Measurements from ENCODE around the gene GRIA1.

GRIA1 gene

GRCh38 chr5:153543959-153544470 is 53.5 kb downstream of the GRIA1 start:
- in situ Hi-C loops (cut with HindIII; ENCODE audit: low sequenced_read_pairs): no loop called here

DNA sequence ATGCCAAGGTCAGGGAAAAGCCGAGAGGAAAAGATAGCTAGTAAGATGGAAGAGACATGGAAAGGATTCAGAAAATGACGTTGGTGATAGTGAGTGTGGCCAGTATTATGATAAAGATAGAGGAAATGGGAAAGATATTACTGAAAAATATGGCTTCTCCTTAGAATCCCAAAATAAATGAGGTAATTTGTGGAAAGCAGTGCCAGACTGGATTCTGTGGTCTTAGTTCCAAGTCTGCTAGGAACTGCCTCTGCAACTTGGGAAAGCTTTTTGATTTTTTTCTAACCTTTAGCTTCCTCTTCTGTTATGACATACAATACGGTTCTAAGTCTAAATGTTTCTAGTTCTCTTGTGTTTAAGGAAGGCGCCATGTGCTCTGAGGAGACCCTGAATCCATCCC is 54.2 kb downstream of the GRIA1 start:
- in situ Hi-C loops (cut with HindIII; ENCODE audit: low sequenced_read_pairs): no loop called here

- in situ Hi-C loops (cut with HindIII; ENCODE audit: low sequenced_read_pairs): no loop called here
These were observed 56.1 kb downstream of the GRIA1 start for GRCh38 chr5:153546566-153546965.

DNA sequence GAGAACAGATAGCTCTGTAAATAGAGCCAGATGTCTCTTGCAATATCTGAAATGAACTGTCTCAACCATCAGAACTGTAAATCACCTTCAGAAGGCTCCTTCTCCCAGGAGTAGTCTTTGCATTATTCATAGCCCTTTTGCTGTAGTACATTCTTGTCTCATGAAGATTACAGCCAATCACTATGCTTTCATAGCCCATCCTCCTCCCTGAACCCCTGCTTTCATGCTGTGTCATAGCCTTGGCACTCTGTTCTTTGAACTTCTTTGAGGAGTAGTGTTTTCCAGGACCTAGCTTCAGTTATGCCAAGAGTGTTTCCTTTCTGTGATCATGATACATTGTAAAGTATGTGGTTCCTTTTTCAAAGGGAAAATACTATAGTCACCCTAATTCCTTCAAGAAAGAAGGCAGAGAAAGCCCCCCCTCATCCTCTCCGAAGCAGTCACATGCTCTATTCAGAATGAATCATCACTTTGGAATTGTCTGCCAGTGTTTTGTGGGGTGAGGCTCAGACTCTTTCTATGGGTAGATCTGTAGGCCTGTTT is 61.1 kb downstream of the GRIA1 start:
- in situ Hi-C loops (cut with HindIII; ENCODE audit: low sequenced_read_pairs): no loop called here

DNA sequence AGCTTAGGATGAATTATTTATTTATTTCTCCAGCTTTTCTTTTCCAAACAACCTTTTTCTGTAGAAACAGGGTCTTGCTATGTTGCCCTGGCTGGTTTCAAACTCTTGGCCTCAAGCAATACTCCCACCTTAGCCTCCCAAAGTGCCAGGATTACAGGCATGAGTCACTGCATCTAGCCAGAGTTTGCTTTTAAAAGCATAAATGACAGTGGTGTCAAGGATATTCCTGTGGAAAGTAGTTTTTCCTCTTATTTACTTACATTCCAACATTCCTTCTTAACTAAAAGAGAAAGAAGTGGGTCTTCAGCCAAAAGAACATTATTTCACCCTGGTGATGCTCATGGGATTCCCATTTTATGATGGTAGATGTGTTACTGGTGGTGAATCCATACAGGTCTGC is 62.4 kb downstream of the GRIA1 start:
- in situ Hi-C loops (cut with HindIII; ENCODE audit: low sequenced_read_pairs): no loop called here

DNA sequence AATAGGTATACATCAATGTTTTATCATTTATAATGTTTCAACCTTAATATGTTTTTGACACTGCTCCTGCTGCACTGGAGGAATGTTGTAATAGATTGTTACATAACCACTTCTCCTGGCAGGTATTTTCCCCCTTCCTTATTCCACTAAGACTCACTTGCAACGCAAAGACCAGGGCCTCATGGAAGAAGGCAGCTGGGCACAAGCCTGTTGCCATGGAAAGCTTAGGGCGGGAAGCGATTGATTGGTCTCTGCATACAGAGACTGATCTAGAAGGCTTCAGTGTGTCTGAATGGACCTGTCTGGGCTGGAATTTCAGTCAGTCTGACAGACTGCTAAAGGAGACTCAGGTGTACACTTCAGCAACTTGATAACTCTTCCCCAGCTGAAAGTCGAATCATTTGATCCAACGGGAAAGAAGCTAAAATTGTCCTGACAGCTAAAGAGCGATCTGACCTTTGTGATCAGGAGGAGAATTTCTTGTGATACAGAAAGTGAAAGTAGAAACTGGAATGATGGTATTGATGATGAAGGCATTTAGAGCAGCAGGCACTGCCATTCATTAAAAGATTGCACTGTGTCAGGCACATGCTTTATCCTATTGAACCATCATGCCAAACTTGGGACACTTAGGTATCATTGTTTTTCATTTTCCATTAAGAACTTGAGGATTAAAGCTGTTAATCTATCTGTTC is 65.1 kb downstream of the GRIA1 start:
- in situ Hi-C loops (cut with HindIII; ENCODE audit: low sequenced_read_pairs): no loop called here

- in situ Hi-C loops (cut with HindIII; ENCODE audit: low sequenced_read_pairs): no loop called here
These were observed 68.5 kb downstream of the GRIA1 start for GRCh38 chr5:153558957-153559356.

- in situ Hi-C loops (cut with HindIII; ENCODE audit: low sequenced_read_pairs): no loop called here
These were observed 69.5 kb downstream of the GRIA1 start for GRCh38 chr5:153559926-153560325.

DNA sequence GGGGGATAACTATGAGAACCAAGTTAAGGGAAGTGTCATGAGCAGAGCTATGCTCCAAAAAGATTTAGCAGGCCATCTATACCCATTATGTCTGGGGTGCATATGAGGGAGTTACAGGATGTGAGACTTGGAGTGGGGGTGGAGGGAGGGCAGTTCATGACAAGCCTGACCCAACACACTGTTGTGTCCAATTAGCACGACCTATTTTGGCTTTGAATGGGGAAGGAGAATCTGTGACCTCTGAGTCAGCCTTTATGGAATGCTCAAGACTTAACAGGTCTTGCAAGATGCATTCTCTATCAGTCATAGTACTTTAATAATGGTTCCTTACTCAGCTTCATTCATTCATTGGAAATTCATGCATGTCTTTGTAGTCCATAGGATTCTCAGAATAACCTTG is 71.7 kb downstream of the GRIA1 start:
- in situ Hi-C loops (cut with HindIII; ENCODE audit: low sequenced_read_pairs): no loop called here

DNA sequence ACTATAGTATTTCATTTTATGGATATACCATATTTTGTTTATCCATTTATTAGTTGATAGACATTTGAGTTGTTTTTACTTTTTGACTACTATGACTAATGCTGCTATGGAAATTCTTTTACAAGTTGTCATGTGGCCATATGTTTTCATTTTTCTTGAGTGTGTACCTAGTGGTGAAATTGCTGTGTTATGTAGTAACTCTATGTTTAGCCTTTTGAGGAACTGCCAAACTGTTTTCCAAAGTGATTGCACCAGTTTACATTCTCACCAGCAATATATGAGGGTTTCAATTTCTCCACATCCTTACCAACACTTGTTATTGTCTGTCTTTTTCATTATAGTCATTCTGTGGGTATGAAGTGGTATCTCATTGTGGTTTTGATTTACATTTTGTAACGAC is 75.4 kb downstream of the GRIA1 start:
- in situ Hi-C loops (cut with HindIII; ENCODE audit: low sequenced_read_pairs): no loop called here

DNA sequence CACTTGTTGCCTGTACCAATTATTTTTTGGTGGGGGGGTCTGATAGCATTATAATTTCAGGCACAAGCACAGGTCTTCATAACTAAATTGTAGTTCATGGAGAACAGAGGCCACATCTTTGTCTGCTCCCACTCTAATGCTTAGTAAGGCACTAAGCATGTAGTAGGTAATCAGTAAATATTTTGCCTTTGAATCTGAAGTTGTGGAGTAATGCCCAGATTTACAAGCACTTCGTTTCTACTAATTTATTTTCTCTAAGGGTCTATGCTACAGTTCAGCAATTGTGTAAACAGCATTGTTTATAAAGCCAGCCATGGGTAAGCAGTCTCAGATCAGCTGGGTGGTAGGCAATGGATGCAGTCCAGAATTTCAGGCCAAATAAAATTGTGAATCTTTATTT is 78.6 kb downstream of the GRIA1 start:
- in situ Hi-C loops (cut with HindIII; ENCODE audit: low sequenced_read_pairs): no loop called here

GRCh38 chr5:153571162-153571561 is 80.7 kb downstream of the GRIA1 start:
- in situ Hi-C loops (cut with HindIII; ENCODE audit: low sequenced_read_pairs): no loop called here

DNA sequence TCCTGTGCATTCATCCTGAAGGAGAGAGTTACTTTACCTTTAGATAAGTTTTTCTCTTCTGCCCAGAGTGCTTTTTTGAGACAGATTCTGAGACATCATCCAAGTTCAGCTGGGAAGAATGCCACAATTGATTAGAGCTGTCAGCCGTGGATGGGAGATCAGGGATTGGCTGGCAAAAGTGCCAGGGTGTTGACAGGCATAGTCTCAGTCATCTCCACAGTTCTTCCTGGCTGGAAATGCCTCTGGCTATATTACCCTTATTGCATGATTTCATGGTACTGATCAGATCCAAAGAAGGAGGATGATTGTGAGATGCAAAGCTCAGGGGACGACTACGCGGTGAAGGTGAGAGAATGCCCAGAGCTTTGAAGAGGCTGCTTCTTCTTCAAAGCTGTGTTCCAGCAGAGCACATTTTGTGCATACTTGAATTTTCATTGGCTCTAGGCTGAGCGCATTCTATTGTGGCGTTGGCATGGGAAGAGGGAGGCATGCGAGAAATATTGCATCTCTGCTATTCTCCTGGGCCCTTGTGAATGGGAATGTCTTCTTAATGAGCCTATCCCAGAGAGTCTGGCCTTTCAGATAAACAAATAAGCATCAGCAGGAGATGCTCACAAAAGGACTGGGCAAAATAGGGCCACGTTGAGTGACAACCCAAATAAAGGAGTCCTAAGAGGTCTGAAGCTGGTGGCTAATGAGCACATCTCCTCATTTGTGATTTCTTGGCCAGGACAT is 82.1 kb downstream of the GRIA1 start:
- in situ Hi-C loops (cut with HindIII; ENCODE audit: low sequenced_read_pairs): no loop called here

DNA sequence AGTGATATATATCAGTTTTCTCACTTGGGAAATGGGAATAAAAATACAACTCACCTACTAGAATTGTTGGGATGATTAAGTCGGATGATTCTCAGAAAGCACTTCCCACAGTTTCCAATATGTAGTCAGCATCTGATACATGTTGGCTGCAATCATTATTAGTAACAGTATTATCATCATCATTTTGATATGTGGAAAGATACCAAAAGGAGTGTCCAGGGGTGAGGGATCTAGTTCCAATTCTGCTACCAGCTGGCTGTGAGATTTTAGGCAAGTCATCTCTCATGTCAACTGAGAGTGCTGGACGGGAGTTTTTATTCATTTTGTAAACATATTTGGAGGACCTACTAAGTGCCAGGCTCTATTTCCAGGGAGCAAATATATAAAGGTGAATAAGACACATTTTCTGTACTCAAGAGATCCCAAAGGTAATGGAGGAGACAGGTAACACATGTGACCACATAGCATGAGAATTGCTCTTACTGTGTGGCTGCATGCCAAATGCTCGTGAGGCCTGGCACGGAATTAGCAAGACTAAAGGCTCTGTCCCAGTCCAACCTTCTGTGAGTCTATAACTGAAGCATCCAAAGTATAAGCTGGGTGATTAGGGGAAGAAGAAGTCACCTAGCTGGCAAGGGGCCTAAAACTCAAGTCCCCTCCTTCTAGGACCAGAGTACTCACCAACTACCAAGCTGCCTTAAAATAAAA is 83.0 kb downstream of the GRIA1 start:
- in situ Hi-C loops (cut with HindIII; ENCODE audit: low sequenced_read_pairs): no loop called here

- in situ Hi-C loops (cut with HindIII; ENCODE audit: low sequenced_read_pairs): no loop called here
These were observed 93.9 kb downstream of the GRIA1 start for GRCh38 chr5:153584126-153584959.

DNA sequence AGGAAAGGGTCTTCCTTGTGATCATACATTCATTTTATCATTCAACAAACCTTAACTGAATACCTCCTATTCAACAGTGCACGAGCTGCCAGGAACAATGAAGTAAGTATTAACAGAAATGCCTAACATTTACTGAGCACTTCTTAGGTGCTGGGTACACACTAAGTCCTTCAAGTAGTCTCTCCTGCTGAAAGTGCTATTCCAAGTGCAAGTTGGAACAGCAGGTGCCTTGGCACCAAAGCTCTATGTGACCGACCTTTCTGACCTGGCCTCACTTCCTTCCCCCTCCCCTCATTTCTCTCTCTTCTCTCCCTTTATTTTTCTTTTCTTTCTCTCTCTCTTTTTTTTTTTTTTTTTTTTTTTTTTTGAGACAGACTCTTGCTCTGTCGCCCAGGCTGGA is 94.5 kb downstream of the GRIA1 start:
- in situ Hi-C loops (cut with HindIII; ENCODE audit: low sequenced_read_pairs): no loop called here

GRCh38 chr5:153585622-153586277 is 95.3 kb downstream of the GRIA1 start:
- in situ Hi-C loops (cut with HindIII; ENCODE audit: low sequenced_read_pairs): no loop called here

DNA sequence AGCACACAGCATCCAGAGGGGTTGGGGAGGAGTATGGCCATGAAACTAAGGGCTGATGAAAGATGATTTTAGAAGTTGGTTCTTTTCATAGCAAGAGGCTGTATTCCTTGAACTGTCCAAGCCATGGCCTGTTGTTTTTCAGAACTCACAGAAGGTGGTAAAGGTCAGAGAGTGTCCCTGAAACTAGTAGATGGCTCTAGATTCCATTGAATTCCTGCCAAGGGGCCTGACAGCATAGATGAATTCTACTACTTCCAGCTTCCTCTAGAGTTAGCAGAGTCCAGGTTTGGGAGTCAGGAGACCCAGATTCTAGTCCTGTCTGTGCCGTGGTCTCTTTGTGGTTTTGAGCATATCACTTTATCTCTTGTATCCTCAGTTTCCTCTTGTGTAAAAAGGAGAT is 101.6 kb downstream of the GRIA1 start:
- in situ Hi-C loops (cut with HindIII; ENCODE audit: low sequenced_read_pairs): no loop called here

DNA sequence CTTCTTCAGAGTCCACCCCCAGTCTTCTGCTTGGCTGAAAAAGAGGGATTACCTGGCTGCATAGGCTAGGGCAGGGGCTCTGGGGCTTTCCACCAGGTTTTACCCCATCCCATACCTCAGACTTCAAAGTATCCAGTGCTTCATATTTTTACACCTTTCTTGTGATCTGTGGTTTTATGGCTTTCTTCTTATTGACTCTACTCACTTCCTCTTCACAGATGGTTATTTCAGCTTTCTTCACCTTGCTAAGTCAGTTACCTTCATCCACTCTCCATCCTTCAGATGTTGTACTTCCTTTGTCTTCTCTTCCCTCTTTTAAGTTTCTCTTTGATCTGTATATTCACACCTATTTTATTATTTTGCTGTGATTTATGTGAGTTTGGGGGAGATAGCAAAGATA is 104.3 kb downstream of the GRIA1 start:
- in situ Hi-C loops (cut with HindIII; ENCODE audit: low sequenced_read_pairs): no loop called here

DNA sequence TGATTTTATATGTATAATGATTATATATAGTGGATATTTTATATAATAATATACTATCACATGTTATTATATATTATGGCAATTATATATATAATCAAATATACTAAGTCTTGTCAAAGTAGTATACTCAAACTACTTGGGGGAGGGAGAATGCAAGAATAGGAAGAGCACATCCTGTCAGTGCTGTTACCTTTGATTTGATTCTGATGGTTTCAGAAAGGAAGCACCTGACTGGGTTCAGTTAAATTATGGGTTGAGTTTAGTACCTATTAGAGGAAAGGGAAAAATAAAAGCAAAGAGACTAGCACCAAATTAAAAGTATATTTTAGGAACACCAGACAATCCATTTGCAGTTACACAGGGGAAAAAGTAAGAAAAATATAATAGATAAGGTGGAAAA is 107.6 kb downstream of the GRIA1 start:
- in situ Hi-C loops (cut with HindIII; ENCODE audit: low sequenced_read_pairs): no loop called here

Measured in DLD1 (cell line).